ENCODE measurements around the gene AOC1. TPM values are rescaled to one million over a fixed set of nuclear protein-coding genes. Genes with fewer than 3 reads are reported as not detected.

AOC1 gene
- total and polyA plus RNA-seq, 3 experiments from 2014 or later, result not detected

GRCh38 chr7:150826061-150826849 is 26.1 kb upstream of the AOC1 start:
- Mint-ChIP-seq H3K27ac (no peak overlapping the region), H3K4me3 (no peak overlapping the region), H3K27me3 (peaks cover 27 to 55% of the 10 kb centered on the region in 2 donors), H3K9me3 (peaks cover 2 to 8% (median 4%) of the 10 kb centered on the region in 5 donors), H3K4me1 (no peaks in the 10 kb centered on the region), H3K36me3 (no peaks in the 10 kb centered on the region)
- no peak for DNase-seq
- no peaks in the 10 kb centered on the region for H3K9me3 ChIP-seq (ENCODE audit: low read length)
- no peak overlapping the region for H3K4me3 ChIP-seq (ENCODE audit: low read length)
- CTCF ChIA-PET, result no interaction called here
- H3K36me3 ChIP-seq (ENCODE audit: insufficient read depth, low read length), result no peaks in the 10 kb centered on the region
- no peak overlapping the region for H3K27ac ChIP-seq (ENCODE audit: low read depth, low read length)
- POLR2A ChIA-PET, result interaction anchor here (0.6 kb wide), 1 partner anchor 11 kb away, joined by 3 read pairs; no protein-coding TSS in a partner anchor
- H3K27me3 ChIP-seq (ENCODE audit: insufficient read depth, low read length, poor library complexity, severe bottlenecking), result no peaks in the 10 kb centered on the region
- no peaks in the 10 kb centered on the region for H3K4me1 ChIP-seq (ENCODE audit: insufficient read depth, low read length)

GRCh38 chr7:150828384-150828783 is 23.9 kb upstream of the AOC1 start:
- Mint-ChIP-seq H3K27me3 (peaks cover 26 to 53% of the 10 kb centered on the region in 2 donors), H3K4me3 (no peak overlapping the region), H3K4me1 (no peaks in the 10 kb centered on the region), H3K27ac (no peak overlapping the region), H3K9me3 (no peaks in the 10 kb centered on the region), H3K36me3 (no peaks in the 10 kb centered on the region)
- ChIA-PET CTCF (no interaction called here), POLR2A (no interaction called here)
- no peak for DNase-seq
- Histone ChIP-seq H3K36me3 (ENCODE audit: insufficient read depth, low read length) (no peaks in the 10 kb centered on the region), H3K27ac (ENCODE audit: low read depth, low read length) (no peak overlapping the region), H3K4me1 (ENCODE audit: insufficient read depth, low read length) (no peaks in the 10 kb centered on the region), H3K9me3 (ENCODE audit: low read length) (no peaks in the 10 kb centered on the region), H3K4me3 (ENCODE audit: low read length) (no peak overlapping the region), H3K27me3 (ENCODE audit: insufficient read depth, low read length, poor library complexity, severe bottlenecking) (no peaks in the 10 kb centered on the region)

- no peak overlapping the region for H3K27ac Mint-ChIP-seq
- POLR2A ChIA-PET, result no interaction called here
Measured at GRCh38 chr7:150829426-150829825, 22.9 kb upstream of the AOC1 start.

GRCh38 chr7:150830937-150831336 is 21.4 kb upstream of the AOC1 start:
- ChIA-PET CTCF (no interaction called here), POLR2A (no interaction called here)
- Mint-ChIP-seq H3K4me1 (no peaks in the 10 kb centered on the region), H3K27me3 (peaks cover 31 to 62% of the 10 kb centered on the region in 2 donors), H3K27ac (no peak overlapping the region), H3K36me3 (peaks cover 0 to 2% (median 0%) of the 10 kb centered on the region in 3 donors), H3K4me3 (no peak overlapping the region), H3K9me3 (no peaks in the 10 kb centered on the region)
- no peaks in the 10 kb centered on the region for H3K9me3 ChIP-seq (ENCODE audit: low read length)
- H3K27me3 ChIP-seq (ENCODE audit: insufficient read depth, low read length, poor library complexity, severe bottlenecking), result no peaks in the 10 kb centered on the region
- DNase-seq, result no peak
- no peak overlapping the region for H3K4me3 ChIP-seq (ENCODE audit: low read length)
- no peaks in the 10 kb centered on the region for H3K4me1 ChIP-seq (ENCODE audit: insufficient read depth, low read length)
- H3K27ac ChIP-seq (ENCODE audit: low read depth, low read length), result no peak overlapping the region
- H3K36me3 ChIP-seq (ENCODE audit: insufficient read depth, low read length), result no peaks in the 10 kb centered on the region

More at GRCh38 chr7:150829426-150829825, 22.9 kb upstream of the AOC1 start:
- no peaks in the 10 kb centered on the region for H3K4me1 ChIP-seq (ENCODE audit: insufficient read depth, low read length)
- H3K9me3 Mint-ChIP-seq, result no peaks in the 10 kb centered on the region
- H3K4me1 Mint-ChIP-seq, result no peaks in the 10 kb centered on the region
- H3K27me3 ChIP-seq (ENCODE audit: insufficient read depth, low read length, poor library complexity, severe bottlenecking), result no peaks in the 10 kb centered on the region
- no peak overlapping the region for H3K4me3 ChIP-seq (ENCODE audit: low read length)
- no peaks in the 10 kb centered on the region for H3K36me3 ChIP-seq (ENCODE audit: insufficient read depth, low read length)
- no peak overlapping the region for H3K4me3 Mint-ChIP-seq
- no peaks in the 10 kb centered on the region for H3K9me3 ChIP-seq (ENCODE audit: low read length)
- CTCF ChIA-PET, result no interaction called here
- no peak for DNase-seq
- H3K36me3 Mint-ChIP-seq, result peaks cover 0 to 2% (median 0%) of the 10 kb centered on the region in 3 donors
- peaks cover 35 to 61% of the 10 kb centered on the region in 2 donors for H3K27me3 Mint-ChIP-seq
- H3K27ac ChIP-seq (ENCODE audit: low read depth, low read length), result no peak overlapping the region

- Mint-ChIP-seq H3K36me3 (peaks cover 0 to 2% (median 0%) of the 10 kb centered on the region in 3 donors), H3K4me3 (no peak overlapping the region), H3K9me3 (no peaks in the 10 kb centered on the region), H3K27me3 (peaks cover 31 to 54% of the 10 kb centered on the region in 2 donors), H3K4me1 (no peaks in the 10 kb centered on the region), H3K27ac (no peak overlapping the region)
- ChIA-PET CTCF (no interaction called here), POLR2A (no interaction called here)
- Histone ChIP-seq H3K27me3 (ENCODE audit: insufficient read depth, low read length, poor library complexity, severe bottlenecking) (peaks cover 3% of the 10 kb centered on the region), H3K4me1 (ENCODE audit: insufficient read depth, low read length) (no peaks in the 10 kb centered on the region), H3K27ac (ENCODE audit: low read depth, low read length) (no peak overlapping the region), H3K4me3 (ENCODE audit: low read length) (no peak overlapping the region), H3K9me3 (ENCODE audit: low read length) (no peaks in the 10 kb centered on the region), H3K36me3 (ENCODE audit: insufficient read depth, low read length) (no peaks in the 10 kb centered on the region)
- no peak for DNase-seq
Measured at GRCh38 chr7:150831851-150832250, 20.5 kb upstream of the AOC1 start.

- Histone ChIP-seq H3K36me3 (ENCODE audit: insufficient read depth, low read length) (no peaks in the 10 kb centered on the region), H3K4me3 (ENCODE audit: low read length) (no peak overlapping the region), H3K9me3 (ENCODE audit: low read length) (no peaks in the 10 kb centered on the region), H3K27ac (ENCODE audit: low read depth, low read length) (no peak overlapping the region), H3K4me1 (ENCODE audit: insufficient read depth, low read length) (no peaks in the 10 kb centered on the region), H3K27me3 (ENCODE audit: insufficient read depth, low read length, poor library complexity, severe bottlenecking) (peaks cover 3% of the 10 kb centered on the region)
- H3K27me3 Mint-ChIP-seq, result peaks cover 29 to 38% of the 10 kb centered on the region in 2 donors
- no peak overlapping the region for H3K27ac Mint-ChIP-seq
- DNase-seq, result no peak
- H3K9me3 Mint-ChIP-seq, result no peaks in the 10 kb centered on the region
- ChIA-PET CTCF (interaction anchor here (0.9 kb wide), 1 partner anchor 63 kb away, joined by 3 read pairs; no protein-coding TSS in a partner anchor), POLR2A (no interaction called here)
- H3K4me1 Mint-ChIP-seq, result no peaks in the 10 kb centered on the region
- H3K36me3 Mint-ChIP-seq, result peaks cover 0 to 2% (median 0%) of the 10 kb centered on the region in 3 donors
- H3K4me3 Mint-ChIP-seq, result no peak overlapping the region
Measured at GRCh38 chr7:150835019-150835418, 17.3 kb upstream of the AOC1 start.

- Histone ChIP-seq H3K4me1 (ENCODE audit: insufficient read depth, low read length) (no peaks in the 10 kb centered on the region), H3K4me3 (ENCODE audit: low read length) (no peak overlapping the region), H3K27ac (ENCODE audit: low read depth, low read length) (no peak overlapping the region), H3K9me3 (ENCODE audit: low read length) (no peaks in the 10 kb centered on the region), H3K36me3 (ENCODE audit: insufficient read depth, low read length) (no peaks in the 10 kb centered on the region), H3K27me3 (ENCODE audit: insufficient read depth, low read length, poor library complexity, severe bottlenecking) (peaks cover 3% of the 10 kb centered on the region)
- DNase-seq, result no peak
- H3K4me1 Mint-ChIP-seq, result no peaks in the 10 kb centered on the region
- CTCF ChIA-PET, result interaction anchor here (0.9 to 1.4 kb wide), 2 partner anchors 41 to 63 kb away, joined by 3 read pairs; no protein-coding TSS in a partner anchor
- POLR2A ChIA-PET, result interaction anchor here (0.7 kb wide), 1 partner anchor 581 kb away, joined by 5 read pairs; no protein-coding TSS in a partner anchor
- no peak overlapping the region for H3K4me3 Mint-ChIP-seq
- H3K9me3 Mint-ChIP-seq, result no peaks in the 10 kb centered on the region
- peaks cover 0 to 2% (median 0%) of the 10 kb centered on the region in 3 donors for H3K36me3 Mint-ChIP-seq
- H3K27ac Mint-ChIP-seq, result no peak overlapping the region
- H3K27me3 Mint-ChIP-seq, result peaks cover 28 to 31% of the 10 kb centered on the region in 2 donors
Measured at GRCh38 chr7:150835702-150836280, 16.5 kb upstream of the AOC1 start.

GRCh38 chr7:150838965-150839650 is 13.2 kb upstream of the AOC1 start:
- no peaks in the 10 kb centered on the region for H3K9me3 ChIP-seq (ENCODE audit: low read length)
- Mint-ChIP-seq H3K27ac (no peak overlapping the region), H3K36me3 (no peaks in the 10 kb centered on the region), H3K27me3 (peaks cover 8 to 10% of the 10 kb centered on the region in 2 donors), H3K4me3 (no peak overlapping the region), H3K9me3 (no peaks in the 10 kb centered on the region), H3K4me1 (no peaks in the 10 kb centered on the region)
- no peak for DNase-seq
- H3K4me1 ChIP-seq (ENCODE audit: insufficient read depth, low read length), result no peaks in the 10 kb centered on the region
- no peak overlapping the region for H3K4me3 ChIP-seq (ENCODE audit: low read length)
- no peak overlapping the region for H3K27ac ChIP-seq (ENCODE audit: low read depth, low read length)
- peaks cover 3% of the 10 kb centered on the region for H3K27me3 ChIP-seq (ENCODE audit: insufficient read depth, low read length, poor library complexity, severe bottlenecking)
- POLR2A ChIA-PET, result no interaction called here
- CTCF ChIA-PET, result no interaction called here
- H3K36me3 ChIP-seq (ENCODE audit: insufficient read depth, low read length), result no peaks in the 10 kb centered on the region

Data from CD8-positive, alpha-beta memory T cell (primary cell).